ENCODE results near the gene FOXL3.

DNA sequence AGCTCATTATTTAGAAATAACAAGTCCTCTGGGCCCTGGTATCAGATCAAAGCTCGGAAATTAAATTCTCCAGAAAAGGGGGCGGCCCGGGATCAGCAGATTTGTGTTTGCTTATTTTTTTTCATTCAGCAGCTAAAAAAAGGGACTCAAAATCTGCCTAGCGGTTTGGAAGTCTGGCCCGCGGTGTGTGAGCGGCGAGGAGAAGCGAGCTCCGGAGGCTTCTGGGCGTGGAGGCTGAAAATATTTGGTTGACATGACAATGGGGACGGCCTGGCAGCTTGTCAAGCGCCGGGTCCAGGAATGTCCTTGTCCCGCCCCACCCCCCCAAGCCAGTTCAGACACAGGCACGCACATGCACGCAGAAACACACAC is 43.4 kb downstream of the FOXL3 start:
- TF ChIP-seq, protein P1, sequence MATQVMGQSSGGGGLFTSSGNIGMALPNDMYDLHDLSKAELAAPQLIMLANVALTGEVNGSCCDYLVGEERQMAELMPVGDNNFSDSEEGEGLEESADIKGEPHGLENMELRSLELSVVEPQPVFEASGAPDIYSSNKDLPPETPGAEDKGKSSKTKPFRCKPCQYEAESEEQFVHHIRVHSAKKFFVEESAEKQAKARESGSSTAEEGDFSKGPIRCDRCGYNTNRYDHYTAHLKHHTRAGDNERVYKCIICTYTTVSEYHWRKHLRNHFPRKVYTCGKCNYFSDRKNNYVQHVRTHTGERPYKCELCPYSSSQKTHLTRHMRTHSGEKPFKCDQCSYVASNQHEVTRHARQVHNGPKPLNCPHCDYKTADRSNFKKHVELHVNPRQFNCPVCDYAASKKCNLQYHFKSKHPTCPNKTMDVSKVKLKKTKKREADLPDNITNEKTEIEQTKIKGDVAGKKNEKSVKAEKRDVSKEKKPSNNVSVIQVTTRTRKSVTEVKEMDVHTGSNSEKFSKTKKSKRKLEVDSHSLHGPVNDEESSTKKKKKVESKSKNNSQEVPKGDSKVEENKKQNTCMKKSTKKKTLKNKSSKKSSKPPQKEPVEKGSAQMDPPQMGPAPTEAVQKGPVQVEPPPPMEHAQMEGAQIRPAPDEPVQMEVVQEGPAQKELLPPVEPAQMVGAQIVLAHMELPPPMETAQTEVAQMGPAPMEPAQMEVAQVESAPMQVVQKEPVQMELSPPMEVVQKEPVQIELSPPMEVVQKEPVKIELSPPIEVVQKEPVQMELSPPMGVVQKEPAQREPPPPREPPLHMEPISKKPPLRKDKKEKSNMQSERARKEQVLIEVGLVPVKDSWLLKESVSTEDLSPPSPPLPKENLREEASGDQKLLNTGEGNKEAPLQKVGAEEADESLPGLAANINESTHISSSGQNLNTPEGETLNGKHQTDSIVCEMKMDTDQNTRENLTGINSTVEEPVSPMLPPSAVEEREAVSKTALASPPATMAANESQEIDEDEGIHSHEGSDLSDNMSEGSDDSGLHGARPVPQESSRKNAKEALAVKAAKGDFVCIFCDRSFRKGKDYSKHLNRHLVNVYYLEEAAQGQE (IDR thresholded peaks at IDR 0.05; ENCODE audit: insufficient read depth in 1 of 2, low read depth in 2 of 2, low read length in 1 of 2): no peak
- TF ChIP-seq, protein P2, sequence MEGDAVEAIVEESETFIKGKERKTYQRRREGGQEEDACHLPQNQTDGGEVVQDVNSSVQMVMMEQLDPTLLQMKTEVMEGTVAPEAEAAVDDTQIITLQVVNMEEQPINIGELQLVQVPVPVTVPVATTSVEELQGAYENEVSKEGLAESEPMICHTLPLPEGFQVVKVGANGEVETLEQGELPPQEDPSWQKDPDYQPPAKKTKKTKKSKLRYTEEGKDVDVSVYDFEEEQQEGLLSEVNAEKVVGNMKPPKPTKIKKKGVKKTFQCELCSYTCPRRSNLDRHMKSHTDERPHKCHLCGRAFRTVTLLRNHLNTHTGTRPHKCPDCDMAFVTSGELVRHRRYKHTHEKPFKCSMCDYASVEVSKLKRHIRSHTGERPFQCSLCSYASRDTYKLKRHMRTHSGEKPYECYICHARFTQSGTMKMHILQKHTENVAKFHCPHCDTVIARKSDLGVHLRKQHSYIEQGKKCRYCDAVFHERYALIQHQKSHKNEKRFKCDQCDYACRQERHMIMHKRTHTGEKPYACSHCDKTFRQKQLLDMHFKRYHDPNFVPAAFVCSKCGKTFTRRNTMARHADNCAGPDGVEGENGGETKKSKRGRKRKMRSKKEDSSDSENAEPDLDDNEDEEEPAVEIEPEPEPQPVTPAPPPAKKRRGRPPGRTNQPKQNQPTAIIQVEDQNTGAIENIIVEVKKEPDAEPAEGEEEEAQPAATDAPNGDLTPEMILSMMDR (IDR thresholded peaks at IDR 0.05): no peak
- TF ChIP-seq POLR2AphosphoS5 (IDR thresholded peaks at IDR 0.05; ENCODE audit: low read depth, low read length): no peak

Measured in Panc1 (cell line).